CD4-positive, alpha-beta T cell (primary cell): ENCODE data around the gene XKR7. TPM values are rescaled to one million over a fixed set of nuclear protein-coding genes. Genes with fewer than 3 reads are reported as not detected.

Experiments used
- ATAC-seq: fragments of 200-7000 bp; cut with Tn5 transposase; one replicate; pipeline ENCODE4 v1.10.0; 2022; ENCODE audit warnings: mild to moderate bottlenecking; ENCODE audit not compliant: poor library complexity
- CTCF ChIA-PET: fragments of 350-600 bp; sonication (Branson Sonifier 250); formaldehyde crosslinking; loops from one replicate; lab custom pipeline; 2021; ENCODE audit warnings: antibody characterized with exemption, inconsistent platforms; lab: Charles Lee
- POLR2A ChIA-PET: fragments of 350-600 bp; sonication (Branson Sonifier 250); formaldehyde crosslinking; loops from one replicate; lab custom pipeline; 2021; ENCODE audit warnings: antibody characterized with exemption, inconsistent platforms; lab: Charles Lee
- DNase-seq, 14 experiments: peaks; one replicate each; pipeline ENCODE4 v3.0.0-alpha.2; 2013 to 2020; ENCODE audit warnings: mixed read lengths in 2 of 14
- H3K27ac ChIP-seq, 2 donors: one replicate each; pipeline versions ENCODE4 v1.5.1 to v1.7.0; 2013; ENCODE audit warnings: low read length in 2 of 2, low read depth in 1 of 2, mild to moderate bottlenecking in 1 of 2
- H3K27me3 ChIP-seq, 2 experiments: 1 replicate in 1 of 2; 2 replicates in 1 of 2; pipeline versions ENCODE4 v1.6.1 to v1.7.0; 2013; ENCODE audit warnings: low read length in 2 of 2, control low read depth in 1 of 2, mild to moderate bottlenecking in 1 of 2, moderate library complexity in 1 of 2; ENCODE audit not compliant: insufficient read depth in 2 of 2, control insufficient read depth in 1 of 2
- H3K36me3 ChIP-seq: one replicate; pipeline ENCODE4 v1.6.1; 2013; ENCODE audit warnings: low read length, control low read depth; ENCODE audit not compliant: insufficient read depth
- H3K4me1 ChIP-seq: one replicate; pipeline ENCODE4 v1.6.1; 2013; ENCODE audit warnings: low read length, control low read depth; ENCODE audit not compliant: insufficient read depth
- H3K4me3 ChIP-seq: one replicate; pipeline ENCODE4 v1.5.1; 2013; ENCODE audit warnings: mild to moderate bottlenecking, low read length, moderate library complexity
- H3K9me3 ChIP-seq, 2 experiments: 1 replicate in 1 of 2; 2 replicates in 1 of 2; pipeline versions ENCODE4 v1.6.1 to v1.7.0; 2013; ENCODE audit warnings: low read length in 2 of 2, mild to moderate bottlenecking in 2 of 2, control low read depth in 1 of 2, moderate library complexity in 1 of 2; ENCODE audit not compliant: control insufficient read depth in 1 of 2, insufficient read depth in 1 of 2
- H3K27ac Mint-ChIP-seq: one replicate; pipeline ENCODE4 v1.8.0; 2020; ENCODE audit warnings: mixed read lengths
- H3K27me3 Mint-ChIP-seq: one replicate; pipeline ENCODE4 v1.8.0; 2021; ENCODE audit warnings: mixed read lengths
- H3K36me3 Mint-ChIP-seq: one replicate; pipeline ENCODE4 v1.8.0; 2021; ENCODE audit warnings: low read depth, mixed read lengths
- H3K4me1 Mint-ChIP-seq: one replicate; pipeline ENCODE4 v1.8.0; 2021; ENCODE audit warnings: low read depth, mixed read lengths
- H3K4me3 Mint-ChIP-seq: one replicate; pipeline ENCODE4 v1.8.0; 2020; ENCODE audit warnings: mild to moderate bottlenecking, mixed read lengths
- H3K9me3 Mint-ChIP-seq: one replicate; pipeline ENCODE4 v1.8.0; 2020; ENCODE audit warnings: mixed read lengths
- intact Hi-C, 2 experiments: fragments of 100-400 bp; cut with DNase I in 1 of 2; cut with micrococcal nuclease in 1 of 2; formaldehyde crosslinking; loops; one replicate each; pipeline versions ENCODE4 v1.15.1 to v1.9.0; 2023 to 2025; cut with DNase I, micrococcal nuclease
- total RNA-seq, 174 experiments: library from RNA in 2 of 174; stranded (reverse) in 2 of 174; gene quantifications; one replicate each; pipeline ENCODE4 v1.2.3 and lab custom pipeline; 2021 to 2026
- TF ChIP-seq, protein P1 (sequence below): fragments of 200-600 bp; IDR thresholded peaks from one replicate; pipeline ENCODE4 v1.8.0; 2022; ENCODE audit warnings: antibody characterized with exemption, mild to moderate bottlenecking

Gene XKR7
- total RNA-seq, 2 experiments from 2014 or later: not detected

- H3K27me3 Mint-ChIP-seq: peaks cover 31% of the 10 kb centered on the region
- H3K9me3 Mint-ChIP-seq: no peaks in the 10 kb centered on the region
- POLR2A ChIA-PET: no interaction called here
- peaks cover 12 to 31% of the 10 kb centered on the region in 2 experiments for H3K27me3 ChIP-seq
- H3K27ac Mint-ChIP-seq: no peak overlapping the region
- peaks cover 0 to 12% of the 10 kb centered on the region in 2 experiments for H3K9me3 ChIP-seq
- no peak for DNase-seq
- no peak for ATAC-seq
- CTCF ChIA-PET: no interaction called here
- H3K4me3 ChIP-seq: no peak overlapping the region
- no peaks in the 10 kb centered on the region for H3K4me1 Mint-ChIP-seq
- intact Hi-C loops: no loop called here
- no peaks in the 10 kb centered on the region for H3K36me3 Mint-ChIP-seq
- H3K4me1 ChIP-seq: no peaks in the 10 kb centered on the region
- H3K4me3 Mint-ChIP-seq: no peak overlapping the region
- H3K27ac ChIP-seq: no peak overlapping the region
- TF ChIP-seq, protein P1, sequence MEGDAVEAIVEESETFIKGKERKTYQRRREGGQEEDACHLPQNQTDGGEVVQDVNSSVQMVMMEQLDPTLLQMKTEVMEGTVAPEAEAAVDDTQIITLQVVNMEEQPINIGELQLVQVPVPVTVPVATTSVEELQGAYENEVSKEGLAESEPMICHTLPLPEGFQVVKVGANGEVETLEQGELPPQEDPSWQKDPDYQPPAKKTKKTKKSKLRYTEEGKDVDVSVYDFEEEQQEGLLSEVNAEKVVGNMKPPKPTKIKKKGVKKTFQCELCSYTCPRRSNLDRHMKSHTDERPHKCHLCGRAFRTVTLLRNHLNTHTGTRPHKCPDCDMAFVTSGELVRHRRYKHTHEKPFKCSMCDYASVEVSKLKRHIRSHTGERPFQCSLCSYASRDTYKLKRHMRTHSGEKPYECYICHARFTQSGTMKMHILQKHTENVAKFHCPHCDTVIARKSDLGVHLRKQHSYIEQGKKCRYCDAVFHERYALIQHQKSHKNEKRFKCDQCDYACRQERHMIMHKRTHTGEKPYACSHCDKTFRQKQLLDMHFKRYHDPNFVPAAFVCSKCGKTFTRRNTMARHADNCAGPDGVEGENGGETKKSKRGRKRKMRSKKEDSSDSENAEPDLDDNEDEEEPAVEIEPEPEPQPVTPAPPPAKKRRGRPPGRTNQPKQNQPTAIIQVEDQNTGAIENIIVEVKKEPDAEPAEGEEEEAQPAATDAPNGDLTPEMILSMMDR: no peak
- no peaks in the 10 kb centered on the region for H3K36me3 ChIP-seq
These were observed 30.3 kb downstream of the XKR7 start for GRCh38 chr20:31998246-31998645.

DNA sequence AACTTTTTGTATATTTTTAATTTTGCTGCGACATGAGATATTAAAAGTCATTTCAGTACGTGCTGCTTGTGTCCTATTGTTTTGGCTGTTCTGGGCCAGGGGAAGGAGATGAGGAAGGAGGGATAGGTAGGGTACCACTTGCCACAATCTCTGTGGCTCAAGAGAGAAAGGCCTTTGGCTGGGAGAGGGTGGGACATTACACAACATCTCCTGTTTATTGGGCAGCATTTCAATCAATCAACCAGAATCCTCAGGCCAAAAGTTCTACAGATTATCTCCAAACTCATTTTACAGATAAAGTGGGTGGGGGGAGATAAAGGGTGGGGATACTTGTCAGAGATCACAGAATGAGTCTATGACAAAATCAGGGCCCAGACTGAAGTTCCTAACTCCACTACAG lies 35.4 kb downstream of the XKR7 start:
- CTCF ChIA-PET: no interaction called here
- Histone ChIP-seq H3K27me3 (no peaks in the 10 kb centered on the region), H3K9me3 (no peaks in the 10 kb centered on the region), H3K4me1 (no peaks in the 10 kb centered on the region), H3K36me3 (no peaks in the 10 kb centered on the region), H3K27ac (no peak overlapping the region), H3K4me3 (no peak overlapping the region)
- intact Hi-C loops: no loop called here
- Mint-ChIP-seq H3K27me3 (peaks cover 2% of the 10 kb centered on the region), H3K36me3 (no peaks in the 10 kb centered on the region), H3K27ac (no peak overlapping the region), H3K9me3 (no peaks in the 10 kb centered on the region), H3K4me3 (no peak overlapping the region), H3K4me1 (no peaks in the 10 kb centered on the region)
- ATAC-seq (no peak), DNase-seq (no peak)
- TF ChIP-seq, protein P1: no peak
- POLR2A ChIA-PET: no interaction called here

GRCh38 chr20:32004963-32005362 lies 37.0 kb downstream of the XKR7 start:
- no peak for ATAC-seq
- no peaks in the 10 kb centered on the region for H3K9me3 ChIP-seq
- no peak overlapping the region for H3K4me3 ChIP-seq
- DNase-seq: no peak
- intact Hi-C loops: no loop called here
- no peaks in the 10 kb centered on the region for H3K9me3 Mint-ChIP-seq
- H3K27me3 ChIP-seq: no peaks in the 10 kb centered on the region
- H3K4me3 Mint-ChIP-seq: no peak overlapping the region
- ChIA-PET POLR2A (no interaction called here), CTCF (no interaction called here)
- H3K4me1 Mint-ChIP-seq: no peaks in the 10 kb centered on the region
- H3K36me3 ChIP-seq: no peaks in the 10 kb centered on the region
- no peaks in the 10 kb centered on the region for H3K4me1 ChIP-seq
- TF ChIP-seq, protein P1: no peak
- peaks cover 9% of the 10 kb centered on the region for H3K27me3 Mint-ChIP-seq
- H3K27ac ChIP-seq: no peak overlapping the region
- H3K27ac Mint-ChIP-seq: no peak overlapping the region
- no peaks in the 10 kb centered on the region for H3K36me3 Mint-ChIP-seq
